Ascending aorta (tissue), 2 donors: ENCODE measurements around the gene DEPDC5. TPM values are rescaled to one million over a fixed set of nuclear protein-coding genes. Genes with fewer than 3 reads are reported as not detected.

Source experiments
- DNase-seq, 2 donors: peaks; one replicate each; pipeline ENCODE4 v3.0.0-alpha.2; 2019; ENCODE audit warnings: low spot score in 2 of 2
- H3K27ac ChIP-seq, 2 donors: fragments of 200-600 bp; sonication (generic); one replicate each; pipeline ENCODE4 v1.5.1; 2016 to 2017; ENCODE audit warnings: mild to moderate bottlenecking in 1 of 2
- H3K27me3 ChIP-seq: fragments of 200-600 bp; sonication (generic); one replicate; pipeline ENCODE4 v1.5.1; 2017
- H3K36me3 ChIP-seq, 2 donors: fragments of 200-600 bp; sonication (generic); one replicate each; pipeline ENCODE4 v1.5.1; 2016
- H3K4me1 ChIP-seq, 2 donors: fragments of 200-600 bp; sonication (generic); one replicate each; pipeline ENCODE4 v1.5.1; 2016 to 2017; ENCODE audit warnings: mild to moderate bottlenecking in 1 of 2
- H3K4me3 ChIP-seq, 2 donors: fragments of 200-600 bp; sonication (generic); one replicate each; pipeline ENCODE4 v1.5.1; 2016 to 2017; ENCODE audit warnings: mild to moderate bottlenecking in 1 of 2
- H3K9me3 ChIP-seq, 2 donors: fragments of 200-600 bp; sonication (generic); one replicate each; pipeline ENCODE4 v1.5.1; 2016
- CTCF ChIP-seq, 3 experiments: fragments of 200-600 bp in 2 of 3; fragments of 450-650 bp in 1 of 3; sonication (generic) in 2 of 3; IDR thresholded peaks; one replicate each; pipeline ENCODE4 v1.5.1; 2016 to 2019; ENCODE audit warnings: antibody characterized with exemption in 3 of 3, mild to moderate bottlenecking in 1 of 3, moderate library complexity in 1 of 3
- intact Hi-C: fragments of 100-400 bp; cut with DNase I; formaldehyde crosslinking; loops from one replicate; pipeline ENCODE4 v1.15.1; 2023
- total RNA-seq: library from RNA; depleted of rRNA; stranded (reverse); fragments of >200 nt; gene quantifications from one replicate; pipeline ENCODE4 v1.1.0, GENCODE V29; 2016

Gene DEPDC5
- total RNA-seq, 1 donor from 2014 or later: 5.2 TPM

- Histone ChIP-seq H3K27ac (no peak overlapping the region), H3K27me3 (no peaks in the 10 kb centered on the region), H3K4me3 (no peak overlapping the region), H3K4me1 (no peaks in the 10 kb centered on the region), H3K9me3 (no peaks in the 10 kb centered on the region), H3K36me3 (no peaks in the 10 kb centered on the region)
- TF ChIP-seq CTCF (IDR thresholded peaks at IDR 0.05): no peak
- no peak for DNase-seq
- intact Hi-C loops: no loop called here
Measured at GRCh38 chr22:31926024-31926423, 172.2 kb downstream of the DEPDC5 start.

GRCh38 chr22:31926969-31927368 is 173.2 kb downstream of the DEPDC5 start:
- no peak for TF ChIP-seq CTCF (IDR thresholded peaks at IDR 0.05)
- H3K36me3 ChIP-seq: no peaks in the 10 kb centered on the region
- intact Hi-C loops: no loop called here

GRCh38 chr22:31927562-31927961 is 173.7 kb downstream of the DEPDC5 start:
- Histone ChIP-seq H3K27me3 (no peaks in the 10 kb centered on the region), H3K27ac (no peak overlapping the region), H3K36me3 (no peaks in the 10 kb centered on the region), H3K9me3 (no peaks in the 10 kb centered on the region), H3K4me1 (no peaks in the 10 kb centered on the region), H3K4me3 (no peak overlapping the region)
- no peak for DNase-seq
- TF ChIP-seq CTCF (IDR thresholded peaks at IDR 0.05): no peak
- intact Hi-C loops: no loop called here

More at GRCh38 chr22:31926969-31927368, 173.2 kb downstream of the DEPDC5 start:
- no peak overlapping the region for H3K27ac ChIP-seq
- H3K27me3 ChIP-seq: no peaks in the 10 kb centered on the region
- no peak overlapping the region for H3K4me3 ChIP-seq
- H3K4me1 ChIP-seq: no peaks in the 10 kb centered on the region
- DNase-seq: no peak
- no peaks in the 10 kb centered on the region for H3K9me3 ChIP-seq

- intact Hi-C loops: no loop called here
- Histone ChIP-seq H3K9me3 (no peaks in the 10 kb centered on the region), H3K4me3 (no peak overlapping the region), H3K27me3 (no peaks in the 10 kb centered on the region), H3K27ac (no peak overlapping the region), H3K4me1 (no peaks in the 10 kb centered on the region), H3K36me3 (no peaks in the 10 kb centered on the region)
- DNase-seq: no peak
- no peak for TF ChIP-seq CTCF (IDR thresholded peaks at IDR 0.05)
Measured at GRCh38 chr22:31929167-31929930, 175.5 kb downstream of the DEPDC5 start.

- Histone ChIP-seq H3K27me3 (no peaks in the 10 kb centered on the region), H3K9me3 (no peaks in the 10 kb centered on the region), H3K4me3 (no peak overlapping the region), H3K4me1 (no peaks in the 10 kb centered on the region), H3K36me3 (no peaks in the 10 kb centered on the region), H3K27ac (no peak overlapping the region)
- DNase-seq: no peak
- no peak for TF ChIP-seq CTCF (IDR thresholded peaks at IDR 0.05)
- intact Hi-C loops: loop anchor here (5.0 kb wide), 1 partner anchor 51 kb away; no protein-coding TSS in a partner anchor
Measured at GRCh38 chr22:31932863-31933262, 179.0 kb downstream of the DEPDC5 start.
